ENCODE data around the gene WDFY2. TPM values are rescaled to one million over a fixed set of nuclear protein-coding genes. Genes with fewer than 3 reads are reported as not detected.

The WDFY2 gene
- total and polyA plus RNA-seq, 10 of the 15 experiments (the other 5 are each of a cell fraction or from before 2014, with no cell fraction given), result 2.1 to 13.0 (median 8.1) TPM

GRCh38 chr13:51583875-51584730 is at the start of gene WDFY2 (continued):
- TF ChIP-seq E4F1 (IDR thresholded peaks at IDR 0.05; ENCODE audit: borderline replicate concordance, partially characterized antibody) (peak; percentile 75), SIN3A (IDR thresholded peaks at IDR 0.05; ENCODE audit: low read depth, low read length) (peak; percentile 30; the same call in 1 of the 2 replicates), CBX5 (IDR thresholded peaks at IDR 0.05; ENCODE audit: low read depth) (no peak), SREBF2 (IDR thresholded peaks at IDR 0.05; ENCODE audit: low read length) (no peak), JUND (IDR thresholded peaks at IDR 0.05; ENCODE audit: low read depth, low read length) (no peak), MTA2 (IDR thresholded peaks at IDR 0.05; ENCODE audit: low read depth) (no peak), BCL11A (IDR thresholded peaks at IDR 0.05; ENCODE audit: low read depth, low read length) (no peak), HDAC6 (IDR thresholded peaks at IDR 0.05; ENCODE audit: unreplicated experiment) (no peak), RAD21 (IDR thresholded peaks at IDR 0.05; ENCODE audit: insufficient read depth, low read depth, low read length) (peak; percentile 3; the same call in 1 of the 2 replicates), HSF1 (IDR thresholded peaks at IDR 0.05; ENCODE audit: low read depth, low read length) (no peak), RBBP5 (conservative IDR thresholded peaks at IDR 0.05) (no peak), KAT2A (conservative IDR thresholded peaks at IDR 0.05; ENCODE audit: control insufficient read depth, low read depth, low read length) (no peak), USF2 (IDR thresholded peaks at IDR 0.05; ENCODE audit: borderline replicate concordance, low read depth, low read length) (no peak), ATF7 (IDR thresholded peaks at IDR 0.05; ENCODE audit: low read depth) (no peak), PRDM15 (CRISPR knock-in tag; IDR thresholded peaks at IDR 0.05) (no peak), YBX1 (IDR thresholded peaks at IDR 0.05) (no peak), SP1 (IDR thresholded peaks at IDR 0.05; ENCODE audit: low read depth, low read length) (peak; percentile 53), EZH2 (IDR thresholded peaks at IDR 0.05; ENCODE audit: borderline replicate concordance, control insufficient read depth, low read depth, low read length) (no peak), MYB (IDR thresholded peaks at IDR 0.05; ENCODE audit: borderline replicate concordance, low read depth, low read length) (no peak), ZSCAN29 (IDR thresholded peaks at IDR 0.05) (no peak), GATAD2B (conservative IDR thresholded peaks at IDR 0.05; ENCODE audit: low read depth) (peak; percentile 25; the same call in 1 of the 2 replicates), KLF5 (IDR thresholded peaks at IDR 0.05; ENCODE audit: partially characterized antibody) (no peak)

All from GM12878 (cell line).